C4-2B (cell line): Measurements from ENCODE around the gene CATSPERD.

Source experiments
- ZFX ChIP-seq: fragments of 450-650 bp; IDR thresholded peaks from 2 replicates; pipeline ENCODE4 v1.6.1; 2017
- TF ChIP-seq, protein P1 (sequence below): fragments of 450-650 bp; conservative IDR thresholded peaks from 2 replicates; pipeline ENCODE4 v1.5.1; 2017; ENCODE audit warnings: mild to moderate bottlenecking

DNA sequence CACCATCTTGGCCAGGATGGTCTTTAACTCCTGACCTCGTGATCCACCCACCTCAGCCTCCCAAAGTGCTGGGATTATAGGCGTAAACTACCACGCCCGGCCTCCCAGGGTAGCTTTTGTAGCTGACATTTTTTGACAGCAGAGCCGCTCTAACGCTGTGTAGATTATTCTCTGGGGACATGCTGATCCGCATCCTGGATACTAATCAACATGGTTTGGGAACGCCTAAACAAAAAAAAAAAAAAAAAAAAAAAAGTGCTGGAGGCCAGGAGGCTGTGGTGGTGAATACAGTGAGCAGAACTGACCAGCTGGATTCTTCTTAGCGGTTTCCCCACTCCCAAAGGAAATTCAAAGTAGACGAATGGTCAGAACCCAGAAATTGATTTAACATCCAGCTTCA, 5.6 kb upstream of the CATSPERD start:
- TF ChIP-seq, protein P1, sequence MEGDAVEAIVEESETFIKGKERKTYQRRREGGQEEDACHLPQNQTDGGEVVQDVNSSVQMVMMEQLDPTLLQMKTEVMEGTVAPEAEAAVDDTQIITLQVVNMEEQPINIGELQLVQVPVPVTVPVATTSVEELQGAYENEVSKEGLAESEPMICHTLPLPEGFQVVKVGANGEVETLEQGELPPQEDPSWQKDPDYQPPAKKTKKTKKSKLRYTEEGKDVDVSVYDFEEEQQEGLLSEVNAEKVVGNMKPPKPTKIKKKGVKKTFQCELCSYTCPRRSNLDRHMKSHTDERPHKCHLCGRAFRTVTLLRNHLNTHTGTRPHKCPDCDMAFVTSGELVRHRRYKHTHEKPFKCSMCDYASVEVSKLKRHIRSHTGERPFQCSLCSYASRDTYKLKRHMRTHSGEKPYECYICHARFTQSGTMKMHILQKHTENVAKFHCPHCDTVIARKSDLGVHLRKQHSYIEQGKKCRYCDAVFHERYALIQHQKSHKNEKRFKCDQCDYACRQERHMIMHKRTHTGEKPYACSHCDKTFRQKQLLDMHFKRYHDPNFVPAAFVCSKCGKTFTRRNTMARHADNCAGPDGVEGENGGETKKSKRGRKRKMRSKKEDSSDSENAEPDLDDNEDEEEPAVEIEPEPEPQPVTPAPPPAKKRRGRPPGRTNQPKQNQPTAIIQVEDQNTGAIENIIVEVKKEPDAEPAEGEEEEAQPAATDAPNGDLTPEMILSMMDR: no peak
- no peak for TF ChIP-seq ZFX
